Astrocyte (in vitro differentiated cells and primary cell): ENCODE data around the gene SETD1B. TPM values are rescaled to one million over a fixed set of nuclear protein-coding genes. Genes with fewer than 3 reads are reported as not detected.

Experiments used
- DNase-seq: peaks from one replicate; pipeline ENCODE4 v3.0.0-alpha.2; 2010; ENCODE audit warnings: low read depth
- FAIRE-seq: peaks from 2 replicates; lab custom pipeline; 2011; peaks lifted over from hg19 to GRCh38; lab: Jason Lieb, UNC
- H2AFZ ChIP-seq: 2 replicates; pipeline ENCODE4 v1.6.0; 2012; ENCODE audit warnings: low read depth, low read length, inconsistent platforms
- H3K27ac ChIP-seq: 2 replicates; pipeline ENCODE4 v1.5.1; 2011; ENCODE audit warnings: low read depth, low read length, inconsistent platforms
- H3K27me3 ChIP-seq: 2 replicates; pipeline ENCODE4 v1.6.0; 2011; ENCODE audit warnings: low read length, inconsistent platforms; ENCODE audit not compliant: insufficient read depth
- H3K36me3 ChIP-seq: 2 replicates; pipeline ENCODE4 v1.5.1; 2011; ENCODE audit warnings: low read length, inconsistent platforms; ENCODE audit not compliant: insufficient read depth
- H3K4me1 ChIP-seq: 2 replicates; pipeline ENCODE4 v1.5.1; 2011; ENCODE audit warnings: low read length, inconsistent platforms; ENCODE audit not compliant: insufficient read depth
- H3K4me2 ChIP-seq: 2 replicates; pipeline ENCODE4 v1.6.0; 2012; ENCODE audit warnings: low read length, inconsistent platforms
- H3K4me3 ChIP-seq: 2 replicates; pipeline ENCODE4 v1.5.1; 2011; ENCODE audit warnings: low read depth, mild to moderate bottlenecking, low read length, inconsistent platforms; ENCODE audit not compliant: insufficient read depth
- H3K79me2 ChIP-seq: 2 replicates; pipeline ENCODE4 v1.6.0; 2012; ENCODE audit warnings: mild to moderate bottlenecking, low read length, inconsistent platforms; ENCODE audit not compliant: insufficient read depth
- H3K9ac ChIP-seq: 2 replicates; pipeline ENCODE4 v1.6.0; 2012; ENCODE audit warnings: mild to moderate bottlenecking, low read length, inconsistent platforms
- H3K9me3 ChIP-seq: 2 replicates; pipeline ENCODE4 v1.5.1; 2012; ENCODE audit warnings: low read depth, mild to moderate bottlenecking, low read length, inconsistent platforms; ENCODE audit not compliant: insufficient read depth
- H4K20me1 ChIP-seq: 2 replicates; pipeline ENCODE4 v1.6.0; 2012; ENCODE audit warnings: low read length, inconsistent platforms; ENCODE audit not compliant: insufficient read depth
- H3K27ac Mint-ChIP-seq: one replicate; pipeline ENCODE4 v1.8.0; 2021; ENCODE audit warnings: mild to moderate bottlenecking, mixed read lengths; ENCODE audit not compliant: unreplicated experiment
- H3K27me3 Mint-ChIP-seq: one replicate; pipeline ENCODE4 v1.8.0; 2021; ENCODE audit warnings: low read depth, mixed read lengths; ENCODE audit not compliant: unreplicated experiment
- H3K36me3 Mint-ChIP-seq: one replicate; pipeline ENCODE4 v1.8.0; 2021; ENCODE audit warnings: low read depth, mixed read lengths; ENCODE audit not compliant: unreplicated experiment
- H3K4me1 Mint-ChIP-seq: one replicate; pipeline ENCODE4 v1.8.0; 2021; ENCODE audit warnings: low read depth, mixed read lengths; ENCODE audit not compliant: unreplicated experiment
- H3K4me3 Mint-ChIP-seq: one replicate; pipeline ENCODE4 v1.8.0; 2021; ENCODE audit warnings: mild to moderate bottlenecking, moderate library complexity, mixed read lengths; ENCODE audit not compliant: unreplicated experiment
- H3K9me3 Mint-ChIP-seq: one replicate; pipeline ENCODE4 v1.8.0; 2021; ENCODE audit warnings: mild to moderate bottlenecking, mixed read lengths; ENCODE audit not compliant: unreplicated experiment
- CTCF ChIP-seq: IDR thresholded peaks from 2 replicates; pipeline ENCODE4 v1.5.1; 2011; ENCODE audit warnings: low read depth, mild to moderate bottlenecking, inconsistent platforms, low read length, moderate library complexity; ENCODE audit not compliant: insufficient read depth
- EZH2 ChIP-seq: IDR thresholded peaks from 2 replicates; pipeline ENCODE4 v1.6.1; 2012; ENCODE audit warnings: mild to moderate bottlenecking, low read length, inconsistent platforms; ENCODE audit not compliant: insufficient read depth
- total RNA-seq: library from RNA; stranded (reverse); gene quantifications from 2 replicates; pipeline ENCODE4 v1.2.1, GENCODE V29; 2021

The SETD1B gene
- total RNA-seq, 1 donor from 2014 or later = 24.0 TPM

- Histone ChIP-seq H2AFZ (no peak overlapping the region), H3K9me3 (no peaks in the 10 kb centered on the region), H3K79me2 (no peaks in the 10 kb centered on the region), H3K4me1 (peaks cover 35% of the 10 kb centered on the region), H3K27me3 (no peaks in the 10 kb centered on the region), H3K36me3 (peaks cover 4% of the 10 kb centered on the region), H3K4me3 (no peak overlapping the region), H4K20me1 (peaks cover 9% of the 10 kb centered on the region), H3K4me2 (peak overlapping the region; percentile 60), H3K27ac (peak overlapping the region; percentile 42), H3K9ac (peak overlapping the region; percentile 27)
- peaks cover 31% of the 10 kb centered on the region for H3K4me1 Mint-ChIP-seq
- DNase-seq (no peak), FAIRE-seq (no peak)
- H3K27me3 Mint-ChIP-seq = no peaks in the 10 kb centered on the region
- H3K27ac Mint-ChIP-seq = peak overlapping the region; percentile 92
- no peaks in the 10 kb centered on the region for H3K9me3 Mint-ChIP-seq
- H3K36me3 Mint-ChIP-seq = peaks cover 6% of the 10 kb centered on the region
- TF ChIP-seq EZH2 (no peak), CTCF (no peak)
- H3K4me3 Mint-ChIP-seq = peak overlapping the region; percentile 57
These were observed 21.5 kb upstream of the SETD1B start for GRCh38 chr12:121781998-121782979.

GRCh38 chr12:121783766-121784165, 20.0 kb upstream of the SETD1B start:
- H3K4me1 Mint-ChIP-seq = peaks cover 31% of the 10 kb centered on the region
- Histone ChIP-seq H2AFZ (no peak overlapping the region), H3K4me2 (peak overlapping the region; percentile 54), H3K4me1 (peaks cover 35% of the 10 kb centered on the region), H4K20me1 (peaks cover 11% of the 10 kb centered on the region), H3K36me3 (peaks cover 4% of the 10 kb centered on the region), H3K9ac (peak overlapping the region; percentile 59), H3K79me2 (no peaks in the 10 kb centered on the region), H3K9me3 (no peaks in the 10 kb centered on the region), H3K27me3 (no peaks in the 10 kb centered on the region), H3K27ac (peak overlapping the region; percentile 53), H3K4me3 (no peak overlapping the region)
- no peaks in the 10 kb centered on the region for H3K27me3 Mint-ChIP-seq
- no peaks in the 10 kb centered on the region for H3K9me3 Mint-ChIP-seq
- peaks cover 6% of the 10 kb centered on the region for H3K36me3 Mint-ChIP-seq
- no peak for TF ChIP-seq CTCF
- peak overlapping the region; percentile 43 for H3K27ac Mint-ChIP-seq
- no peak overlapping the region for H3K4me3 Mint-ChIP-seq
- DNase-seq (no peak), FAIRE-seq (no peak)
